GM19043 (cell line): ENCODE measurements around the gene ZNF316.
A peak's percentile ranks its signal among the peaks of the same experiment; 100 is the strongest.
"Not testable (repeated sequence)": the region's sequence is repeated elsewhere in the genome, so short reads cannot be mapped to it uniquely, and the experiment has no call there.

Source experiments
- ATAC-seq: cut with Tn5 transposase; IDR thresholded peaks from one replicate; pipeline ENCODE4 v1.9.1; 2021; ENCODE audit warnings: low read depth; ENCODE audit not compliant: unreplicated experiment

The ZNF316 gene

GRCh38 chr7:6621195-6622133, 15.7 kb upstream of the ZNF316 start:
- no peak for ATAC-seq

- no peak for ATAC-seq
These were observed 14.9 kb upstream of the ZNF316 start for GRCh38 chr7:6622134-6622710.

- no peak for ATAC-seq
These were observed 13.4 kb upstream of the ZNF316 start for GRCh38 chr7:6623589-6624245.

GRCh38 chr7:6624246-6624611, 12.9 kb upstream of the ZNF316 start:
- ATAC-seq, result no peak

GRCh38 chr7:6628045-6628444, 9.1 kb upstream of the ZNF316 start:
- ATAC-seq, result no peak

- ATAC-seq, result no peak
These were observed 6.9 kb upstream of the ZNF316 start for GRCh38 chr7:6630007-6630849.

- ATAC-seq, result no peak
These were observed 5.5 kb upstream of the ZNF316 start for GRCh38 chr7:6631605-6632004.

- ATAC-seq, result no peak
These were observed 3.1 kb upstream of the ZNF316 start for GRCh38 chr7:6634021-6634420.

- ATAC-seq, result not testable (repeated sequence)
These were observed 2.1 kb upstream of the ZNF316 start for GRCh38 chr7:6634971-6635370.

GRCh38 chr7:6637544-6638229, 569 bp downstream of the ZNF316 start:
- ATAC-seq, result peak; percentile 89

- ATAC-seq, result no peak
These were observed 1.9 kb downstream of the ZNF316 start for GRCh38 chr7:6639032-6639431.

GRCh38 chr7:6639627-6640026, 2.5 kb downstream of the ZNF316 start:
- ATAC-seq, result no peak

GRCh38 chr7:6640246-6640721, 3.2 kb downstream of the ZNF316 start:
- no peak for ATAC-seq

GRCh38 chr7:6641305-6642035, 4.4 kb downstream of the ZNF316 start:
- no peak for ATAC-seq

- no peak for ATAC-seq
These were observed 5.2 kb downstream of the ZNF316 start for GRCh38 chr7:6642239-6642839.

GRCh38 chr7:6642861-6643640, 5.9 kb downstream of the ZNF316 start:
- no peak for ATAC-seq

GRCh38 chr7:6643915-6644625, 7.0 kb downstream of the ZNF316 start:
- ATAC-seq, result no peak

GRCh38 chr7:6644728-6645127, 7.6 kb downstream of the ZNF316 start:
- no peak for ATAC-seq
